ENCODE data around the gene SPATA31C1.
"Not testable (repeated sequence)": the region's sequence is repeated elsewhere in the genome, so short reads cannot be mapped to it uniquely, and the experiment has no call there.

SPATA31C1 gene

GRCh38 chr9:87917662-87918061, at the start of gene SPATA31C1:
TSS of gene SPATA31C1 (plus strand) at chr9:87917962.
- DNase-seq (ENCODE audit: low read depth in 2 of 2) = not testable (repeated sequence)

GRCh38 chr9:87868175-87868574, 49.6 kb upstream of the SPATA31C1 start:
- no peak for DNase-seq (ENCODE audit: low read depth in 2 of 2)

- DNase-seq (ENCODE audit: low read depth in 2 of 2) = no peak
These were observed 49.1 kb upstream of the SPATA31C1 start for GRCh38 chr9:87868635-87869034.

GRCh38 chr9:87869082-87869481, 48.7 kb upstream of the SPATA31C1 start:
- DNase-seq (ENCODE audit: low read depth in 2 of 2) = no peak

- no peak for DNase-seq (ENCODE audit: low read depth in 2 of 2)
These were observed 46.2 kb upstream of the SPATA31C1 start for GRCh38 chr9:87871425-87872078.

- no peak for DNase-seq (ENCODE audit: low read depth in 2 of 2)
These were observed 45.6 kb upstream of the SPATA31C1 start for GRCh38 chr9:87872079-87872624.

GRCh38 chr9:87873607-87874303, 44.0 kb upstream of the SPATA31C1 start:
- no peak for DNase-seq (ENCODE audit: low read depth in 2 of 2)

GRCh38 chr9:87874304-87874623, 43.5 kb upstream of the SPATA31C1 start:
- no peak for DNase-seq (ENCODE audit: low read depth in 2 of 2)

GRCh38 chr9:87875060-87875459, 42.7 kb upstream of the SPATA31C1 start:
- DNase-seq (ENCODE audit: low read depth in 2 of 2) = no peak

GRCh38 chr9:87875831-87876545, 41.8 kb upstream of the SPATA31C1 start:
- DNase-seq (ENCODE audit: low read depth in 2 of 2) = no peak

- no peak for DNase-seq (ENCODE audit: low read depth in 2 of 2)
These were observed 41.1 kb upstream of the SPATA31C1 start for GRCh38 chr9:87876708-87877107.

GRCh38 chr9:87878989-87879511, 38.7 kb upstream of the SPATA31C1 start:
- DNase-seq (ENCODE audit: low read depth in 2 of 2) = no peak

GRCh38 chr9:87880116-87880515, 37.6 kb upstream of the SPATA31C1 start:
- DNase-seq (ENCODE audit: low read depth in 2 of 2) = no peak

GRCh38 chr9:87880683-87881082, 37.1 kb upstream of the SPATA31C1 start:
- DNase-seq (ENCODE audit: low read depth in 2 of 2) = no peak

GRCh38 chr9:87882627-87883026, 35.1 kb upstream of the SPATA31C1 start, which contains the start of gene SPATA31E1:
TSS of gene SPATA31E1 (plus strand) at chr9:87882877. CDS start at chr9:87882892, 15 bp downstream.
- DNase-seq (ENCODE audit: low read depth in 2 of 2) = no peak

- DNase-seq (ENCODE audit: low read depth in 2 of 2) = no peak
These were observed 34.5 kb upstream of the SPATA31C1 start for GRCh38 chr9:87883274-87883673.

- no peak for DNase-seq (ENCODE audit: low read depth in 2 of 2)
These were observed 33.8 kb upstream of the SPATA31C1 start for GRCh38 chr9:87883990-87884389.

GRCh38 chr9:87884578-87885459, 32.9 kb upstream of the SPATA31C1 start:
- no peak for DNase-seq (ENCODE audit: low read depth in 2 of 2)

GRCh38 chr9:87885484-87886189, 32.1 kb upstream of the SPATA31C1 start:
- no peak for DNase-seq (ENCODE audit: low read depth in 2 of 2)

- DNase-seq (ENCODE audit: low read depth in 2 of 2) = no peak
These were observed 31.4 kb upstream of the SPATA31C1 start for GRCh38 chr9:87886210-87886932.

Measured in stimulated activated CD4-positive, alpha-beta T cell treated with anti-CD3 and anti-CD28 coated beads, Interleukin-12 subunit alpha, Interleukin-12 subunit beta, amount 100 ng/mL, for 24 hours (primary cell).